HepG2 (cell line): ENCODE measurements around the gene SMIM21. TPM values are rescaled to one million over a fixed set of nuclear protein-coding genes. Genes with fewer than 3 reads are reported as not detected.

Source experiments
- ATAC-seq: fragments of 200-7000 bp; cut with Tn5 transposase; 3 replicates; pipeline ENCODE4 v1.9.1; 2020; ENCODE audit warnings: mild to moderate bottlenecking, moderate library complexity
- BruUV-seq: library from RNA; stranded (reverse); fragments of 400-500 nt; replicated peaks from 2 replicates; lab custom pipeline; 2021; lab: Mats Ljungman, UMichigan
- CTCF ChIA-PET: fragments of 300-600 bp; formaldehyde crosslinking; extraction: SDS; loops from one replicate; lab custom pipeline; 2021; ENCODE audit warnings: low total read pairs, inconsistent platforms, low intra/inter-chr PET ratio; lab: Yijun Ruan, JAX
- POLR2A ChIA-PET: fragments of 350-600 bp; sonication (Branson Sonifier 250); formaldehyde crosslinking; loops from one replicate; lab custom pipeline; 2020; ENCODE audit warnings: antibody characterized with exemption, inconsistent platforms; lab: Yijun Ruan, JAX
- DNase-seq: peaks from one replicate; pipeline ENCODE4 v3.0.0-alpha.2; 2015; ENCODE audit warnings: low spot score
- FAIRE-seq: peaks from 3 replicates; lab custom pipeline; 2011; peaks lifted over from hg19 to GRCh38; lab: Jason Lieb, UNC
- H2AFZ ChIP-seq: one replicate; pipeline ENCODE4 v1.6.1; 2011; ENCODE audit warnings: low read length, inconsistent platforms
- H3K27ac ChIP-seq: fragments of 300-600 bp; 3 replicates; pipeline ENCODE4 v1.8.0; 2011; ENCODE audit warnings: mixed run types, mild to moderate bottlenecking, mixed read lengths, low read length, inconsistent platforms; ENCODE audit not compliant: insufficient read depth; ENCODE audit errors: extremely low read length
- H3K27me3 ChIP-seq, 2 experiments: fragments of 200-600 bp in 1 of 2; 2 replicates in 1 of 2; 3 replicates in 1 of 2; pipeline versions ENCODE4 v1.6.0 to v1.8.0; 2011; ENCODE audit warnings: low read length in 2 of 2, mild to moderate bottlenecking in 2 of 2, moderate library complexity in 2 of 2, inconsistent platforms in 1 of 2; ENCODE audit not compliant: insufficient read depth in 2 of 2, control insufficient read depth in 1 of 2
- H3K36me3 ChIP-seq, 2 experiments: fragments of 200-600 bp in 1 of 2; replicated peaks in 1 of 2; 2 replicates in 1 of 2; 3 replicates in 1 of 2; pipeline versions ENCODE4 v1.5.1 to v1.8.0; 2011; ENCODE audit warnings: low read length in 2 of 2, inconsistent platforms in 1 of 2; ENCODE audit not compliant: insufficient read depth in 2 of 2, control insufficient read depth in 1 of 2
- H3K4me1 ChIP-seq: 2 replicates; pipeline ENCODE4 v1.5.1; 2012; ENCODE audit warnings: low read length, inconsistent platforms; ENCODE audit not compliant: insufficient read depth
- H3K4me2 ChIP-seq: 2 replicates; pipeline ENCODE4 v1.6.0; 2011; ENCODE audit warnings: low read depth, low read length, inconsistent platforms
- H3K4me3 ChIP-seq, 3 experiments: fragments of 200-600 bp in 1 of 3; sonication (generic), shearing (Covaris generic) in 1 of 3; replicated peaks in 1 of 3; 2 replicates each; pipeline ENCODE4 v1.5.1; 2011 to 2016; ENCODE audit warnings: low read length in 3 of 3, inconsistent platforms in 2 of 3, low read depth in 2 of 3, mild to moderate bottlenecking in 2 of 3, control low read depth in 1 of 3, mixed read lengths in 1 of 3; ENCODE audit not compliant: insufficient read depth in 1 of 3
- H3K79me2 ChIP-seq: one replicate; pipeline ENCODE4 v1.6.1; 2011; ENCODE audit warnings: low read length, inconsistent platforms; ENCODE audit not compliant: insufficient read depth
- H3K9ac ChIP-seq: 2 replicates; pipeline ENCODE4 v1.6.0; 2011; ENCODE audit warnings: mild to moderate bottlenecking, low read depth, low read length, inconsistent platforms; ENCODE audit not compliant: insufficient read depth
- H3K9me3 ChIP-seq: 2 replicates; pipeline ENCODE4 v1.5.1; 2012; ENCODE audit warnings: mild to moderate bottlenecking, low read length
- H4K20me1 ChIP-seq: 2 replicates; pipeline ENCODE4 v1.6.0; 2011; ENCODE audit warnings: inconsistent platforms, mild to moderate bottlenecking, low read length, moderate library complexity; ENCODE audit not compliant: insufficient read depth
- ATF7 ChIP-seq, 2 experiments: fragments of 450-650 bp in 1 of 2; sonication (generic) in 1 of 2; formaldehyde crosslinking in 1 of 2; IDR thresholded peaks; 2 replicates each; pipeline versions ENCODE4 v1.4.0 to v1.6.1; 2016 to 2020; ENCODE audit warnings: antibody characterized with exemption in 1 of 2, mild to moderate bottlenecking in 1 of 2, missing genetic modification reagents in 1 of 2
- CENPX ChIP-seq: sonication (generic); formaldehyde crosslinking; IDR thresholded peaks from 2 replicates; pipeline ENCODE4 v1.9.0; 2021; ENCODE audit warnings: mild to moderate bottlenecking, missing genetic modification reagents, moderate library complexity
- GFI1 ChIP-seq: sonication (generic); formaldehyde crosslinking; IDR thresholded peaks from 2 replicates; pipeline ENCODE4 v1.5.0; 2020; ENCODE audit warnings: missing genetic modification reagents, mild to moderate bottlenecking, borderline replicate concordance
- GMEB2 ChIP-seq: IDR thresholded peaks from 2 replicates; pipeline ENCODE4 v1.6.1; 2016; ENCODE audit warnings: missing biosample characterization, missing genetic modification reagents, low read depth
- HOXA5 ChIP-seq: sonication (generic); formaldehyde crosslinking; IDR thresholded peaks from 2 replicates; pipeline ENCODE4 v1.4.0; 2020; ENCODE audit warnings: missing genetic modification reagents
- IKZF4 ChIP-seq: sonication (generic); formaldehyde crosslinking; IDR thresholded peaks from 2 replicates; pipeline ENCODE4 v1.5.1; 2020; ENCODE audit warnings: borderline replicate concordance, mild to moderate bottlenecking, low read depth, missing genetic modification reagents; ENCODE audit errors: not compliant biosample characterization
- JUN ChIP-seq: sonication (generic); formaldehyde crosslinking; IDR thresholded peaks from 2 replicates; pipeline ENCODE4 v1.4.0; 2020; ENCODE audit warnings: mild to moderate bottlenecking, missing genetic modification reagents
- SP2 ChIP-seq: sonication (generic); formaldehyde crosslinking; IDR thresholded peaks from 2 replicates; pipeline ENCODE4 v1.5.1; 2020; ENCODE audit warnings: mild to moderate bottlenecking, missing genetic modification reagents
- ZBTB34 ChIP-seq: sonication (generic); formaldehyde crosslinking; IDR thresholded peaks from 2 replicates; pipeline ENCODE4 v1.8.0; 2022; ENCODE audit warnings: mild to moderate bottlenecking, missing genetic modification reagents
- ZMAT5 ChIP-seq: sonication (generic); formaldehyde crosslinking; IDR thresholded peaks from 2 replicates; pipeline ENCODE4 v1.5.0; 2020; ENCODE audit warnings: mild to moderate bottlenecking, low read depth, missing genetic modification reagents, borderline replicate concordance
- ZNF10 ChIP-seq: sonication (generic); formaldehyde crosslinking; IDR thresholded peaks from 2 replicates; pipeline ENCODE4 v1.4.0; 2020; ENCODE audit warnings: mild to moderate bottlenecking, low read depth, missing genetic modification reagents, borderline replicate concordance
- ZNF20 ChIP-seq: sonication (generic); formaldehyde crosslinking; IDR thresholded peaks from 2 replicates; pipeline ENCODE4 v1.4.0; 2020; ENCODE audit warnings: mild to moderate bottlenecking, moderate library complexity, missing genetic modification reagents
- ZNF468 ChIP-seq: sonication (generic); formaldehyde crosslinking; IDR thresholded peaks from 2 replicates; pipeline ENCODE4 v1.8.0; 2022; ENCODE audit warnings: mild to moderate bottlenecking, moderate library complexity, missing genetic modification reagents
- ZNF510 ChIP-seq: sonication (generic); formaldehyde crosslinking; IDR thresholded peaks from 2 replicates; pipeline ENCODE4 v1.4.0; 2020; ENCODE audit warnings: low read depth, mild to moderate bottlenecking, missing genetic modification reagents
- ZNF564 ChIP-seq: sonication (generic); formaldehyde crosslinking; IDR thresholded peaks from 2 replicates; pipeline ENCODE4 v1.8.1; 2023; ENCODE audit warnings: mild to moderate bottlenecking, missing genetic modification reagents
- ZSCAN20 ChIP-seq: sonication (generic); formaldehyde crosslinking; IDR thresholded peaks from 2 replicates; pipeline ENCODE4 v1.4.0; 2020; ENCODE audit warnings: missing genetic modification reagents, mild to moderate bottlenecking, borderline replicate concordance
- ZSCAN9 ChIP-seq: IDR thresholded peaks from 2 replicates; pipeline ENCODE4 v1.6.1; 2016; ENCODE audit warnings: borderline replicate concordance
- ZUFSP ChIP-seq: sonication (generic); formaldehyde crosslinking; IDR thresholded peaks from 2 replicates; pipeline ENCODE4 v1.9.0; 2021; ENCODE audit warnings: missing genetic modification reagents, mild to moderate bottlenecking, borderline replicate concordance
- WGBS: methylation state at CpG from one replicate; pipeline ENCODE4 v1.1.6; 2017; ENCODE audit warnings: low lambda C conversion rate; 5-methylcytosine and 5-hydroxymethylcytosine counted together
- in situ Hi-C: cut with HindIII; loops from 2 replicates; pipeline ENCODE4 v1.10.0; 2017; ENCODE audit warnings: low pct_unique_long_range_greater_than_20kb; ENCODE audit not compliant: extremely low pct_ligation_motif_present
- intact Hi-C: fragments of 100-400 bp; cut with micrococcal nuclease; formaldehyde crosslinking; loops from one replicate; pipeline ENCODE4 v1.10.0; 2022; ENCODE audit not compliant: unreplicated experiment
- polyA plus RNA-seq, 8 experiments: library from polyadenylated mRNA; depleted of rRNA in 3 of 8; stranded (reverse) in 7 of 8; unstranded in 1 of 8; fragments of >200 nt; fragmentation: Illumina TruSeq in 4 of 8; extraction: Trizol in 4 of 8; gene quantifications; 2 replicates each; pipeline versions ENCODE4 v1.2.1 to v1.2.3, GENCODE V29; 2011 to 2016; ENCODE audit warnings: low read depth in 4 of 8, missing spikeins in 1 of 8, mixed read lengths in 1 of 8; ENCODE audit not compliant: insufficient read depth in 1 of 8
- total RNA-seq, 5 experiments: library from RNA; depleted of rRNA; stranded (reverse); fragments of >200 nt; fragmentation: Illumina TruSeq; extraction: Trizol; gene quantifications; 2 replicates each; pipeline ENCODE4 v1.2.3, GENCODE V29; 2016; ENCODE audit warnings: low read depth in 1 of 5

SMIM21 gene
- total and polyA plus RNA-seq, 2 of the 13 experiments (the other 11 are each of a cell fraction or from before 2014, with no cell fraction given), result not detected

- no peak for FAIRE-seq
- Histone ChIP-seq H3K36me3 (no peaks in the 10 kb centered on the region), H3K4me2 (no peak overlapping the region), H2AFZ (no peak overlapping the region)
- WGBS, result 0% methylated on average over 5 of the region's 5 CpGs
- ATAC-seq, result no peak
- DNase-seq, result no peak
- no TSS peak for BruUV-seq
- TF ChIP-seq HOXA5 (CRISPR knock-in tag), result no peak
- no peak for TF ChIP-seq IKZF4 (CRISPR knock-in tag)
- no peak for TF ChIP-seq ZNF510
- no peak for TF ChIP-seq ZNF468 (CRISPR knock-in tag)
- no peak for TF ChIP-seq ZNF564 (CRISPR knock-in tag)
- TF ChIP-seq GFI1, result no peak
- no peak for TF ChIP-seq JUN
- no peak for TF ChIP-seq ZNF10 (CRISPR knock-in tag)
- TF ChIP-seq ATF7 (IDR thresholded peaks at IDR 0.05), result no peak
- TF ChIP-seq ATF7 (CRISPR knock-in tag; IDR thresholded peaks at IDR 0.05), result no peak
- TF ChIP-seq ZSCAN9 (CRISPR knock-in tag), result no peak
- no peak for TF ChIP-seq ZMAT5 (CRISPR knock-in tag)
- no peak for TF ChIP-seq ZBTB34 (CRISPR knock-in tag)
- no peak for TF ChIP-seq ZSCAN20 (CRISPR knock-in tag)
- no peak for TF ChIP-seq CENPX (CRISPR knock-in tag)
- no peak for TF ChIP-seq GMEB2 (CRISPR knock-in tag)
- TF ChIP-seq ZNF20 (CRISPR knock-in tag), result no peak
- TF ChIP-seq ZUFSP (CRISPR knock-in tag), result no peak
- no peak for TF ChIP-seq SP2
- TF ChIP-seq, all 625 proteins: peak for 0
- Histone ChIP-seq H3K9ac (no peak overlapping the region), H3K27me3 (peaks cover 3 to 15% of the 10 kb centered on the region in 2 experiments; a peak in 3 of 5 replicates), H3K9me3 (no peaks in the 10 kb centered on the region), H4K20me1 (no peaks in the 10 kb centered on the region), H3K4me1 (no peaks in the 10 kb centered on the region), H3K27ac (no peak overlapping the region), H3K4me3 (no peak overlapping the region), H3K79me2 (no peaks in the 10 kb centered on the region)
- POLR2A ChIA-PET, result no interaction called here
- intact Hi-C loops, result no loop called here
- CTCF ChIA-PET, result no interaction called here
- in situ Hi-C loops, result no loop called here
These were observed 14.4 kb upstream of the SMIM21 start for GRCh38 chr18:75441896-75442295.
